HL-60 (cell line): ENCODE measurements around the gene MOGAT3.

Experiments used
- GABPA ChIP-seq: IDR thresholded peaks from 2 replicates; pipeline ENCODE4 v1.6.1; 2012; ENCODE audit warnings: low read depth
- POLR2AphosphoS5 ChIP-seq: IDR thresholded peaks from 2 replicates; pipeline ENCODE4 v1.6.1; 2012; ENCODE audit warnings: low read depth
- SPI1 ChIP-seq: IDR thresholded peaks from 2 replicates; pipeline ENCODE4 v1.6.1; 2012; ENCODE audit warnings: low read depth, mild to moderate bottlenecking, borderline replicate concordance
- TF ChIP-seq, protein P1 (sequence below): IDR thresholded peaks from one replicate; pipeline ENCODE4 v1.5.1; 2011; ENCODE audit warnings: low read length, control low read depth, inconsistent platforms; ENCODE audit not compliant: insufficient read depth
- TF ChIP-seq, protein P2 (sequence below): IDR thresholded peaks from 2 replicates; pipeline ENCODE4 v1.6.1; 2012; ENCODE audit warnings: low read depth; ENCODE audit not compliant: insufficient replicate concordance

GRCh38 chr7:101156866-101157589, 43.8 kb downstream of the MOGAT3 start:
- no peak for TF ChIP-seq POLR2AphosphoS5
- TF ChIP-seq, protein P1, sequence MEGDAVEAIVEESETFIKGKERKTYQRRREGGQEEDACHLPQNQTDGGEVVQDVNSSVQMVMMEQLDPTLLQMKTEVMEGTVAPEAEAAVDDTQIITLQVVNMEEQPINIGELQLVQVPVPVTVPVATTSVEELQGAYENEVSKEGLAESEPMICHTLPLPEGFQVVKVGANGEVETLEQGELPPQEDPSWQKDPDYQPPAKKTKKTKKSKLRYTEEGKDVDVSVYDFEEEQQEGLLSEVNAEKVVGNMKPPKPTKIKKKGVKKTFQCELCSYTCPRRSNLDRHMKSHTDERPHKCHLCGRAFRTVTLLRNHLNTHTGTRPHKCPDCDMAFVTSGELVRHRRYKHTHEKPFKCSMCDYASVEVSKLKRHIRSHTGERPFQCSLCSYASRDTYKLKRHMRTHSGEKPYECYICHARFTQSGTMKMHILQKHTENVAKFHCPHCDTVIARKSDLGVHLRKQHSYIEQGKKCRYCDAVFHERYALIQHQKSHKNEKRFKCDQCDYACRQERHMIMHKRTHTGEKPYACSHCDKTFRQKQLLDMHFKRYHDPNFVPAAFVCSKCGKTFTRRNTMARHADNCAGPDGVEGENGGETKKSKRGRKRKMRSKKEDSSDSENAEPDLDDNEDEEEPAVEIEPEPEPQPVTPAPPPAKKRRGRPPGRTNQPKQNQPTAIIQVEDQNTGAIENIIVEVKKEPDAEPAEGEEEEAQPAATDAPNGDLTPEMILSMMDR = no peak
- TF ChIP-seq, protein P2, sequence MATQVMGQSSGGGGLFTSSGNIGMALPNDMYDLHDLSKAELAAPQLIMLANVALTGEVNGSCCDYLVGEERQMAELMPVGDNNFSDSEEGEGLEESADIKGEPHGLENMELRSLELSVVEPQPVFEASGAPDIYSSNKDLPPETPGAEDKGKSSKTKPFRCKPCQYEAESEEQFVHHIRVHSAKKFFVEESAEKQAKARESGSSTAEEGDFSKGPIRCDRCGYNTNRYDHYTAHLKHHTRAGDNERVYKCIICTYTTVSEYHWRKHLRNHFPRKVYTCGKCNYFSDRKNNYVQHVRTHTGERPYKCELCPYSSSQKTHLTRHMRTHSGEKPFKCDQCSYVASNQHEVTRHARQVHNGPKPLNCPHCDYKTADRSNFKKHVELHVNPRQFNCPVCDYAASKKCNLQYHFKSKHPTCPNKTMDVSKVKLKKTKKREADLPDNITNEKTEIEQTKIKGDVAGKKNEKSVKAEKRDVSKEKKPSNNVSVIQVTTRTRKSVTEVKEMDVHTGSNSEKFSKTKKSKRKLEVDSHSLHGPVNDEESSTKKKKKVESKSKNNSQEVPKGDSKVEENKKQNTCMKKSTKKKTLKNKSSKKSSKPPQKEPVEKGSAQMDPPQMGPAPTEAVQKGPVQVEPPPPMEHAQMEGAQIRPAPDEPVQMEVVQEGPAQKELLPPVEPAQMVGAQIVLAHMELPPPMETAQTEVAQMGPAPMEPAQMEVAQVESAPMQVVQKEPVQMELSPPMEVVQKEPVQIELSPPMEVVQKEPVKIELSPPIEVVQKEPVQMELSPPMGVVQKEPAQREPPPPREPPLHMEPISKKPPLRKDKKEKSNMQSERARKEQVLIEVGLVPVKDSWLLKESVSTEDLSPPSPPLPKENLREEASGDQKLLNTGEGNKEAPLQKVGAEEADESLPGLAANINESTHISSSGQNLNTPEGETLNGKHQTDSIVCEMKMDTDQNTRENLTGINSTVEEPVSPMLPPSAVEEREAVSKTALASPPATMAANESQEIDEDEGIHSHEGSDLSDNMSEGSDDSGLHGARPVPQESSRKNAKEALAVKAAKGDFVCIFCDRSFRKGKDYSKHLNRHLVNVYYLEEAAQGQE = no peak
- TF ChIP-seq SPI1 = no peak
- no peak for TF ChIP-seq GABPA
